SU-DHL-6 (cell line): Measurements from ENCODE around the gene FFAR3.
"Not testable (repeated sequence)": the region's sequence is repeated elsewhere in the genome, so short reads cannot be mapped to it uniquely, and the experiment has no call there.

ENCODE experiments used
- H2AFZ ChIP-seq: fragments of 200-600 bp; sonication (generic); 2 replicates; pipeline ENCODE4 v1.6.1; 2014; ENCODE audit warnings: low read depth, mild to moderate bottlenecking, moderate library complexity, mixed read lengths, antibody characterized with exemption, low read length; ENCODE audit not compliant: severe bottlenecking
- H3F3A ChIP-seq: fragments of 200-600 bp; shearing (Covaris generic); 2 replicates; pipeline ENCODE4 v1.6.0; 2016; ENCODE audit warnings: antibody characterized with exemption, mild to moderate bottlenecking; ENCODE audit not compliant: insufficient read depth
- H3K27ac ChIP-seq: fragments of 200-600 bp; sonication (generic); 2 replicates; pipeline ENCODE4 v1.5.1; 2016; ENCODE audit warnings: low read depth, mild to moderate bottlenecking, low read length, moderate library complexity, mixed read lengths
- H3K27me3 ChIP-seq: fragments of 200-600 bp; sonication (generic), shearing (Covaris generic); 2 replicates; pipeline ENCODE4 v1.6.0; 2014; ENCODE audit warnings: mild to moderate bottlenecking, low read length
- H3K36me3 ChIP-seq: fragments of 200-600 bp; sonication (generic); 2 replicates; pipeline ENCODE4 v1.6.1; 2014; ENCODE audit warnings: mild to moderate bottlenecking, low read length, mixed read lengths
- H3K4me2 ChIP-seq: fragments of 300-600, 200-600 bp; shearing (Covaris generic), sonication (generic); 2 replicates; pipeline ENCODE4 v1.6.0; 2014; ENCODE audit warnings: low read length, low read depth, mild to moderate bottlenecking; ENCODE audit not compliant: poor library complexity, severe bottlenecking
- H3K4me3 ChIP-seq: fragments of 200-600 bp; sonication (generic); 2 replicates; pipeline ENCODE4 v1.5.1; 2014; ENCODE audit warnings: antibody characterized with exemption, low read length, mild to moderate bottlenecking, mixed read lengths; ENCODE audit not compliant: insufficient read depth, poor library complexity, severe bottlenecking
- H3K79me2 ChIP-seq: fragments of 200-600 bp; sonication (generic); 2 replicates; pipeline ENCODE4 v1.6.1; 2014; ENCODE audit warnings: mild to moderate bottlenecking, low read length, moderate library complexity; ENCODE audit not compliant: insufficient read depth
- H3K9ac ChIP-seq: fragments of 200-600 bp; sonication (generic); 2 replicates; pipeline ENCODE4 v1.7.0; 2014; ENCODE audit warnings: mild to moderate bottlenecking, low read length
- H3K9me2 ChIP-seq: fragments of 200-600 bp; sonication (generic); replicated peaks from 2 replicates; pipeline ENCODE4 v1.6.1; 2014; ENCODE audit warnings: low read length; ENCODE audit not compliant: insufficient read depth
- H3K9me3 ChIP-seq: fragments of 200-600 bp; sonication (generic); 2 replicates; pipeline ENCODE4 v1.6.1; 2014; ENCODE audit warnings: low read length, mixed read lengths; ENCODE audit not compliant: insufficient read depth
- H4K20me1 ChIP-seq: fragments of 200-600 bp; sonication (generic); 2 replicates; pipeline ENCODE4 v1.6.1; 2014; ENCODE audit warnings: low read depth, mild to moderate bottlenecking, antibody characterized with exemption, low read length, moderate library complexity, mixed read lengths
- CTCF ChIP-seq: fragments of 200-600 bp; sonication (generic); IDR thresholded peaks from one replicate; pipeline ENCODE4 v1.5.1; 2017; ENCODE audit warnings: antibody characterized with exemption, mild to moderate bottlenecking, low read length, moderate library complexity; ENCODE audit not compliant: insufficient read depth, poor library complexity, severe bottlenecking
- EZH2phosphoT487 ChIP-seq: fragments of 200-600 bp; sonication (generic), shearing (Covaris generic); conservative IDR thresholded peaks from 2 replicates; pipeline ENCODE4 v1.6.1; 2018; ENCODE audit warnings: mild to moderate bottlenecking, antibody characterized with exemption, low read length, moderate library complexity, mixed read lengths

FFAR3 gene

GRCh38 chr19:35355791-35356460 lies 2.3 kb upstream of the FFAR3 start:
- no peak overlapping the region for H3K4me2 ChIP-seq
- no peaks in the 10 kb centered on the region for H3K9me3 ChIP-seq

GRCh38 chr19:35358834-35359233 lies 574 bp downstream of the FFAR3 start:
- H3F3A ChIP-seq, H3K4me2 ChIP-seq, H3K36me3 ChIP-seq, H3K9ac ChIP-seq, H3K4me3 ChIP-seq, H3K9me3 ChIP-seq, H3K27me3 ChIP-seq, H2AFZ ChIP-seq, H3K79me2 ChIP-seq, H4K20me1 ChIP-seq, H3K27ac ChIP-seq, H3K9me2 ChIP-seq: not testable (repeated sequence)

More at GRCh38 chr19:35355791-35356460, 2.3 kb upstream of the FFAR3 start:
- no peaks in the 10 kb centered on the region for H3K79me2 ChIP-seq
- no peak overlapping the region for H3K27ac ChIP-seq
- TF ChIP-seq EZH2phosphoT487 (no peak), CTCF (no peak)
- H3K9me2 ChIP-seq, result no peaks in the 10 kb centered on the region
- H2AFZ ChIP-seq, result no peak overlapping the region
- no peaks in the 10 kb centered on the region for H3K36me3 ChIP-seq
- H3K9ac ChIP-seq, result no peak overlapping the region
- no peak overlapping the region for H3K4me3 ChIP-seq
- H4K20me1 ChIP-seq, result no peaks in the 10 kb centered on the region
- no peaks in the 10 kb centered on the region for H3F3A ChIP-seq
- no peaks in the 10 kb centered on the region for H3K27me3 ChIP-seq

- not testable (repeated sequence) for H3K9ac ChIP-seq, H3K27ac ChIP-seq, H4K20me1 ChIP-seq, H3K9me3 ChIP-seq, H3K36me3 ChIP-seq, H3F3A ChIP-seq, H2AFZ ChIP-seq, H3K4me3 ChIP-seq, H3K4me2 ChIP-seq, H3K27me3 ChIP-seq, H3K79me2 ChIP-seq, H3K9me2 ChIP-seq
These were observed 1.1 kb downstream of the FFAR3 start for GRCh38 chr19:35359395-35359794.

GRCh38 chr19:35360081-35360480 lies 1.8 kb downstream of the FFAR3 start:
- H3F3A ChIP-seq, H4K20me1 ChIP-seq, H3K36me3 ChIP-seq, H3K4me2 ChIP-seq, H3K9me2 ChIP-seq, H3K27ac ChIP-seq, H3K79me2 ChIP-seq, H2AFZ ChIP-seq, H3K9ac ChIP-seq, H3K4me3 ChIP-seq, H3K27me3 ChIP-seq, H3K9me3 ChIP-seq: not testable (repeated sequence)

GRCh38 chr19:35360880-35361420 lies 2.7 kb downstream of the FFAR3 start:
- Histone ChIP-seq H3K9me3 (no peaks in the 10 kb centered on the region), H3K4me2 (no peak overlapping the region), H3K27ac (no peak overlapping the region), H3K4me3 (no peak overlapping the region), H3K36me3 (no peaks in the 10 kb centered on the region), H3K79me2 (no peaks in the 10 kb centered on the region), H3F3A (no peaks in the 10 kb centered on the region), H2AFZ (no peak overlapping the region), H3K9me2 (no peaks in the 10 kb centered on the region), H3K27me3 (no peaks in the 10 kb centered on the region), H4K20me1 (no peaks in the 10 kb centered on the region), H3K9ac (no peak overlapping the region)
- TF ChIP-seq EZH2phosphoT487 (no peak), CTCF (no peak)
